Bone marrow (tissue), 2 donors: ENCODE measurements around the gene RBMS1.
"Not testable (repeated sequence)": the region's sequence is repeated elsewhere in the genome, so short reads cannot be mapped to it uniquely, and the experiment has no call there.

Source experiments
- DNase-seq, 2 donors: peaks; one replicate each; lab custom pipeline; 2025; lab: John Stamatoyannopoulos, UW

RBMS1 gene

GRCh38 chr2:160433466-160434140 lies 60.0 kb downstream of the RBMS1 start:
- no peak for DNase-seq

GRCh38 chr2:160432633-160433032 lies 61.0 kb downstream of the RBMS1 start:
- DNase-seq: no peak

- DNase-seq: no peak
Measured at GRCh38 chr2:160431441-160431840, 62.2 kb downstream of the RBMS1 start.

GRCh38 chr2:160430001-160430344 lies 63.6 kb downstream of the RBMS1 start:
- no peak for DNase-seq

GRCh38 chr2:160429248-160430000 lies 64.2 kb downstream of the RBMS1 start:
- peak in 1 of 2 donors; percentile 42 for DNase-seq

- no peak for DNase-seq
Measured at GRCh38 chr2:160428405-160428763, 65.2 kb downstream of the RBMS1 start.

- peak in 1 of 2 donors; percentile 64 for DNase-seq
Measured at GRCh38 chr2:160427629-160428404, 65.8 kb downstream of the RBMS1 start.

GRCh38 chr2:160426604-160427003 lies 67.0 kb downstream of the RBMS1 start:
- DNase-seq: no peak

- DNase-seq: no peak
Measured at GRCh38 chr2:160425434-160426151, 68.0 kb downstream of the RBMS1 start.

GRCh38 chr2:160423126-160423525 lies 70.5 kb downstream of the RBMS1 start:
- no peak for DNase-seq

GRCh38 chr2:160421646-160422501 lies 71.7 kb downstream of the RBMS1 start:
- DNase-seq: not testable (repeated sequence)

- DNase-seq: no peak
Measured at GRCh38 chr2:160420711-160421110, 72.9 kb downstream of the RBMS1 start.

GRCh38 chr2:160419776-160420505 lies 73.7 kb downstream of the RBMS1 start:
- DNase-seq: no peak

- DNase-seq: no peak
Measured at GRCh38 chr2:160418853-160419252, 74.8 kb downstream of the RBMS1 start.

GRCh38 chr2:160418398-160418765 lies 75.2 kb downstream of the RBMS1 start:
- no peak for DNase-seq

- peak in 1 of 2 donors; percentile 69 for DNase-seq
Measured at GRCh38 chr2:160417745-160418397, 75.7 kb downstream of the RBMS1 start.

GRCh38 chr2:160415991-160416390 lies 77.6 kb downstream of the RBMS1 start:
- no peak for DNase-seq

- no peak for DNase-seq
Measured at GRCh38 chr2:160411955-160412354, 81.7 kb downstream of the RBMS1 start.

GRCh38 chr2:160411167-160411566 lies 82.4 kb downstream of the RBMS1 start:
- DNase-seq: peak in 1 of 2 donors; percentile 55

GRCh38 chr2:160409480-160409879 lies 84.1 kb downstream of the RBMS1 start:
- no peak for DNase-seq
